T-helper 22 cell (primary cell): ENCODE measurements around the gene NDUFS7.

ENCODE experiments used
- DNase-seq: peaks from one replicate; pipeline ENCODE4 v3.0.0-alpha.2; 2020; ENCODE audit warnings: low read depth

NDUFS7 gene

GRCh38 chr19:1365319-1366269, 18.1 kb upstream of the NDUFS7 start:
- DNase-seq, result no peak

- DNase-seq, result no peak
Measured at GRCh38 chr19:1366296-1366695, 17.4 kb upstream of the NDUFS7 start.

GRCh38 chr19:1366899-1367870, 16.5 kb upstream of the NDUFS7 start:
- no peak for DNase-seq

GRCh38 chr19:1369214-1369805, 14.4 kb upstream of the NDUFS7 start:
- no peak for DNase-seq

- no peak for DNase-seq
Measured at GRCh38 chr19:1370579-1371361, 12.9 kb upstream of the NDUFS7 start.

GRCh38 chr19:1373042-1373533, 10.6 kb upstream of the NDUFS7 start:
- no peak for DNase-seq

- no peak for DNase-seq
Measured at GRCh38 chr19:1373534-1374249, 10.0 kb upstream of the NDUFS7 start.

- no peak for DNase-seq
Measured at GRCh38 chr19:1374250-1374577, 9.5 kb upstream of the NDUFS7 start.

- DNase-seq, result no peak
Measured at GRCh38 chr19:1376415-1376805, 7.3 kb upstream of the NDUFS7 start.

- DNase-seq, result no peak
Measured at GRCh38 chr19:1377176-1377964, 6.3 kb upstream of the NDUFS7 start.

GRCh38 chr19:1377965-1378785, 5.5 kb upstream of the NDUFS7 start:
- no peak for DNase-seq

GRCh38 chr19:1379126-1379905, 4.4 kb upstream of the NDUFS7 start:
- DNase-seq, result no peak

GRCh38 chr19:1379961-1380489, 3.7 kb upstream of the NDUFS7 start:
- DNase-seq, result no peak

- DNase-seq, result no peak
Measured at GRCh38 chr19:1382250-1382649, 1.5 kb upstream of the NDUFS7 start.

- DNase-seq, result no peak
Measured at GRCh38 chr19:1383017-1383311, 743 bp upstream of the NDUFS7 start.

- DNase-seq, result no peak
Measured at GRCh38 chr19:1384085-1384462, 367 bp downstream of the NDUFS7 start.

- no peak for DNase-seq
Measured at GRCh38 chr19:1384478-1385110, 887 bp downstream of the NDUFS7 start.

- no peak for DNase-seq
Measured at GRCh38 chr19:1385816-1386215, 2.1 kb downstream of the NDUFS7 start.
